Upper lobe of right lung (tissue), 1 donor: ENCODE data around the gene OR5K3. TPM values are rescaled to one million over a fixed set of nuclear protein-coding genes. Genes with fewer than 3 reads are reported as not detected.

ENCODE experiments used
- ATAC-seq: fragments of 200-7000 bp; cut with Tn5 transposase; one replicate; pipeline ENCODE4 v1.9.1; 2020; ENCODE audit warnings: mild to moderate bottlenecking, moderate library complexity
- DNase-seq: peaks from one replicate; pipeline ENCODE4 v3.0.0-alpha.2; 2020
- H3K27ac ChIP-seq: fragments of 200-600 bp; one replicate; pipeline ENCODE4 v1.8.0; 2022
- H3K27me3 ChIP-seq: fragments of 200-600 bp; one replicate; pipeline ENCODE4 v1.8.0; 2022; ENCODE audit warnings: mild to moderate bottlenecking
- H3K36me3 ChIP-seq: fragments of 200-600 bp; one replicate; pipeline ENCODE4 v1.8.0; 2022
- H3K4me1 ChIP-seq: fragments of 200-600 bp; one replicate; pipeline ENCODE4 v1.8.0; 2022
- H3K4me3 ChIP-seq: fragments of 200-600 bp; one replicate; pipeline ENCODE4 v1.8.0; 2022; ENCODE audit warnings: mild to moderate bottlenecking
- H3K9me3 ChIP-seq: fragments of 200-600 bp; one replicate; pipeline ENCODE4 v1.8.0; 2022
- CTCF ChIP-seq: fragments of 200-600 bp; IDR thresholded peaks from one replicate; pipeline ENCODE4 v1.8.0; 2022; ENCODE audit warnings: antibody characterized with exemption
- intact Hi-C: fragments of 100-400 bp; cut with DNase I; formaldehyde crosslinking; loops from one replicate; pipeline ENCODE4 v1.11.0; 2022
- long read RNA-seq: library from polyadenylated mRNA; unstranded; transcript quantifications from one replicate; pipeline ENCODE4 v2.0.0, GENCODE V29; 2021
- total RNA-seq: library from RNA; stranded (reverse); fragmentation: NEBNext Ultra II Directional; extraction: Animal tissue kit (Norgen Biotek cat#: 25700); gene quantifications from one replicate; pipeline ENCODE4 v1.2.1, GENCODE V29; 2021
- donor health status: DM: no; HTN: yes; CAD: no; lungs with severe emphysema.

The OR5K3 gene
- total RNA-seq, result not detected
- long read RNA-seq, result 0 reads

- Histone ChIP-seq H3K27me3 (no peaks in the 10 kb centered on the region), H3K36me3 (no peaks in the 10 kb centered on the region), H3K4me3 (no peak within 1 kb of the TSS), H3K9me3 (no peaks in the 10 kb centered on the region), H3K4me1 (no peaks in the 10 kb centered on the region), H3K27ac (no peak within 1 kb of the TSS)
- no peak for TF ChIP-seq CTCF
- ATAC-seq (no peak), DNase-seq (no peak)
- intact Hi-C loops, result no loop called here
Measured at GRCh38 chr3:98390366-98390765, at the start of gene OR5K3. Gene OR5K3, plus strand, starts transcription at chr3:98390666. Its CDS starts 0 bp downstream, at chr3:98390666.

GRCh38 chr3:98341758-98342157 is 48.7 kb upstream of the OR5K3 start:
- Histone ChIP-seq H3K27ac (no peak overlapping the region), H3K4me1 (no peaks in the 10 kb centered on the region), H3K27me3 (no peaks in the 10 kb centered on the region), H3K36me3 (no peaks in the 10 kb centered on the region), H3K4me3 (no peak overlapping the region), H3K9me3 (no peaks in the 10 kb centered on the region)
- no peak for TF ChIP-seq CTCF
- ATAC-seq (no peak), DNase-seq (no peak)
- intact Hi-C loops, result no loop called here

- H3K4me3 ChIP-seq, result no peak overlapping the region
- peak; percentile 84 for ATAC-seq
- TF ChIP-seq CTCF, result peak; percentile 63
- intact Hi-C loops, result no loop called here
- no peaks in the 10 kb centered on the region for H3K27me3 ChIP-seq
- DNase-seq, result no peak
- no peaks in the 10 kb centered on the region for H3K4me1 ChIP-seq
- H3K9me3 ChIP-seq, result no peaks in the 10 kb centered on the region
- no peaks in the 10 kb centered on the region for H3K36me3 ChIP-seq
- H3K27ac ChIP-seq, result no peak overlapping the region
Measured at GRCh38 chr3:98343647-98344507, 46.6 kb upstream of the OR5K3 start.

- Histone ChIP-seq H3K36me3 (no peaks in the 10 kb centered on the region), H3K27ac (no peak overlapping the region), H3K9me3 (no peaks in the 10 kb centered on the region), H3K4me3 (no peak overlapping the region), H3K27me3 (no peaks in the 10 kb centered on the region), H3K4me1 (no peaks in the 10 kb centered on the region)
- ATAC-seq (no peak), DNase-seq (no peak)
- TF ChIP-seq CTCF, result no peak
- intact Hi-C loops, result no loop called here
Measured at GRCh38 chr3:98350082-98350481, 40.4 kb upstream of the OR5K3 start.

GRCh38 chr3:98353554-98353953 is 36.9 kb upstream of the OR5K3 start, which contains the start of gene OR5K4:
Gene OR5K4, plus strand, starts transcription at chr3:98353854. Its CDS starts 0 bp downstream, at chr3:98353854.
- no peak within 1 kb of the TSS for H3K27ac ChIP-seq
- TF ChIP-seq CTCF, result no peak
- no peaks in the 10 kb centered on the region for H3K9me3 ChIP-seq
- no peaks in the 10 kb centered on the region for H3K27me3 ChIP-seq
- intact Hi-C loops, result no loop called here
- ATAC-seq (no peak), DNase-seq (no peak)
- H3K4me1 ChIP-seq, result no peaks in the 10 kb centered on the region
- H3K36me3 ChIP-seq, result no peaks in the 10 kb centered on the region
- no peak within 1 kb of the TSS for H3K4me3 ChIP-seq
